Transverse colon (tissue), 4 donors: ENCODE results near the gene UBL4A. TPM values are rescaled to one million over a fixed set of nuclear protein-coding genes. Genes with fewer than 3 reads are reported as not detected.

ENCODE experiments used
- DNase-seq: peaks from one replicate; pipeline ENCODE4 v3.0.0-alpha.2; 2019
- H3K27ac ChIP-seq, 4 donors: fragments of 200-600 bp; sonication (generic); 2 replicates each; pipeline ENCODE4 v1.5.1; 2016 to 2018; ENCODE audit warnings: inconsistent platforms in 4 of 4
- H3K27me3 ChIP-seq: fragments of 200-600 bp; sonication (generic); 2 replicates; pipeline ENCODE4 v1.5.1; 2017; ENCODE audit warnings: inconsistent platforms
- H3K36me3 ChIP-seq, 4 donors: fragments of 200-600 bp; sonication (generic); 2 replicates each; pipeline ENCODE4 v1.5.1; 2017 to 2019; ENCODE audit warnings: inconsistent platforms in 4 of 4
- H3K4me1 ChIP-seq, 4 donors: fragments of 200-600 bp; sonication (generic); 2 replicates each; pipeline ENCODE4 v1.5.1; 2017 to 2020; ENCODE audit warnings: inconsistent platforms in 4 of 4
- H3K4me3 ChIP-seq, 4 donors: fragments of 200-600 bp; sonication (generic); 1 replicate in 1 of 4; 2 replicates in 3 of 4; pipeline versions ENCODE4 v1.5.1 to v1.6.1; 2017 to 2019; ENCODE audit warnings: inconsistent platforms in 4 of 4
- H3K9me3 ChIP-seq, 2 donors: fragments of 200-600 bp; sonication (generic); 2 replicates each; pipeline ENCODE4 v1.5.1; 2017 to 2019; ENCODE audit warnings: inconsistent platforms in 2 of 2
- CTCF ChIP-seq, 5 experiments: fragments of 200-600 bp in 3 of 5; fragments of 450-650 bp in 2 of 5; sonication (generic) in 3 of 5; IDR thresholded peaks; 1 replicate in 2 of 5; 2 replicates in 3 of 5; pipeline ENCODE4 v1.5.1; 2016 to 2017; ENCODE audit warnings: antibody characterized with exemption in 5 of 5, inconsistent platforms in 3 of 5, mild to moderate bottlenecking in 2 of 5, moderate library complexity in 1 of 5
- EP300 ChIP-seq: sonication (generic); formaldehyde crosslinking; IDR thresholded peaks from one replicate; pipeline ENCODE4 v1.6.1; 2017; ENCODE audit warnings: antibody characterized with exemption, low read depth
- POLR2A ChIP-seq: fragments of 450-650 bp; IDR thresholded peaks from one replicate; pipeline ENCODE4 v1.6.1; 2016; ENCODE audit warnings: antibody characterized with exemption, mild to moderate bottlenecking, moderate library complexity
- POLR2AphosphoS5 ChIP-seq, 3 donors: sonication (generic); formaldehyde crosslinking; IDR thresholded peaks; one replicate each; pipeline ENCODE4 v1.6.1; 2016; ENCODE audit warnings: antibody characterized with exemption in 3 of 3
- WGBS, 2 donors: methylation state at CpG; one replicate each; pipeline ENCODE4 v1.1.5; 2018; ENCODE audit warnings: low coverage in 1 of 2; 5-methylcytosine and 5-hydroxymethylcytosine counted together
- in situ Hi-C, 4 donors: fragments of 200-750 bp; cut with MboI; loops; one replicate each; pipeline versions ENCODE4 v1.15.0 to v1.15.1; 2017; ENCODE audit warnings: low sequenced_read_pairs in 3 of 4, low pct_ligation_motif_present in 1 of 4, low pct_unique_long_range_greater_than_20kb in 1 of 4
- intact Hi-C: fragments of 100-400 bp; cut with DNase I; formaldehyde crosslinking; loops from one replicate; pipeline ENCODE4 v1.15.1; 2023; ENCODE audit warnings: low total_unique reads
- total RNA-seq, 4 donors: library from RNA; depleted of rRNA; stranded (reverse); fragments of >200 nt; gene quantifications; one replicate each; pipeline ENCODE4 v1.1.0, GENCODE V29; 2016

Gene UBL4A
- total RNA-seq, 4 donors from 2014 or later, result 19.9 to 50.7 (median 42.7) TPM

DNA sequence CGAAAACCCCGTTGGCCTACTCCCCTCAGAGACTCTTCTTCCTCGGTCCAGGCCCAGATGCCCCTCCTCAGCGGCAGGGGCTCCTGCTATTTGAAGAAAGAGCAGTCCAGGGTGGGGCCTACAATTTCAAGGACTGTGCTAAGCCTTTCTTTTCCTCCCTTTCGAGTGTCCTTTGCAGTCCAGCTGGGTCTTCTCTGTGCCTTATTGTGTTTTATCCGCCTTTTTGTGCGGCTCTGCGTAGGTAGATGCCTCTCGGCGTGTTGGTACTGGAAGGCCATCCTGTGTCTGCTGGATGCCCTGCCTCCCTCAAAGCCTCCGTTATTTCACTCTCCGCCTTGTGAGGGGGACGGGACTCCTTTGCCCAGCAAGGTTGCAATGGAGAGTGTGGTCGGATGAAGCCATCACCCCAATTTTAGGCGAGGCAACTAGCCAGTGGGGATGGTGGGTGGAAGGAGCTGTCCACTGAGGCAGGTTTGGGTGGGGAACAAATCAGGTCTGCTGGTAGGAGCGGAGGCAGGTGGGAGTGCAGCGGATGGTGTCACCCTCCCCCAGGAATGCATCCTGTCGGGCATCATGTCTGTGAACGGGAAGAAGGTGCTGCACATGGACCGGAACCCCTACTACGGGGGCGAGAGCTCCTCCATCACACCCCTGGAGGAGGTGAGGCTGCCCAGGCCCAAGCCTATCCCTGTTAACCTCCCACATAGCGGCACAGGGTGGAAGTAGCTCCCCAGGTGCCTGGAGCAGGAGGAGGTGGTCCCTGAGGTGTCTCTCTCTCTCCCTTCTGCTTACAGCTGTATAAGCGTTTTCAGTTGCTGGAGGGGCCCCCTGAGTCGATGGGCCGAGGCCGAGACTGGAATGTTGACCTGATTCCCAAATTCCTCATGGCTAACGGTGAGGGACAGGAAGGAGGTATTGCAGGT, 48.2 kb downstream of the UBL4A start:
- in situ Hi-C loops, result no loop called here
- Histone ChIP-seq H3K27ac (peak overlapping the region; percentile 82 to 92 (median 88)), H3K36me3 (no peaks in the 10 kb centered on the region), H3K27me3 (no peaks in the 10 kb centered on the region), H3K4me3 (peak overlapping the region; percentile 56 to 86 (median 72)), H3K9me3 (no peaks in the 10 kb centered on the region), H3K4me1 (peaks cover 3 to 16% (median 5%) of the 10 kb centered on the region in 4 donors)
- intact Hi-C loops, result no loop called here
- no peak for TF ChIP-seq CTCF (IDR thresholded peaks at IDR 0.05)
- TF ChIP-seq POLR2AphosphoS5 (IDR thresholded peaks at IDR 0.05), result no peak
- DNase-seq, result no peak
- WGBS, 2 donors, result 80% methylated on average over 28 of the region's 28 CpGs; no CpG with 5 or more reads in 1 of the 2 donors

GRCh38 chrX:154436983-154437752, 49.2 kb downstream of the UBL4A start, which contains the start of gene GDI1:
Gene GDI1, plus strand, starts transcription at chrX:154437154. Its CDS starts 101 bp downstream, at chrX:154437255.
- no peaks in the 10 kb centered on the region for H3K27me3 ChIP-seq
- H3K27ac ChIP-seq, result peak within 1 kb of the TSS; percentile 82 to 92 (median 88)
- WGBS, 2 donors, result 44% methylated on average over 39 of the region's 93 CpGs; no CpG with 5 or more reads in 1 of the 2 donors
- H3K4me1 ChIP-seq, result peaks cover 3 to 16% (median 5%) of the 10 kb centered on the region in 4 donors
- TF ChIP-seq EP300 (no peak), POLR2AphosphoS5 (IDR thresholded peaks at IDR 0.05) (peak; percentile 46 to 55 (median 52)), CTCF (IDR thresholded peaks at IDR 0.05) (no peak), POLR2A (peak; percentile 26)
- DNase-seq, result peak; percentile 36
- intact Hi-C loops, result no loop called here
- H3K9me3 ChIP-seq, result no peaks in the 10 kb centered on the region
- in situ Hi-C loops, result no loop called here
- peak within 1 kb of the TSS; percentile 56 to 86 (median 72) for H3K4me3 ChIP-seq
- no peaks in the 10 kb centered on the region for H3K36me3 ChIP-seq

DNA sequence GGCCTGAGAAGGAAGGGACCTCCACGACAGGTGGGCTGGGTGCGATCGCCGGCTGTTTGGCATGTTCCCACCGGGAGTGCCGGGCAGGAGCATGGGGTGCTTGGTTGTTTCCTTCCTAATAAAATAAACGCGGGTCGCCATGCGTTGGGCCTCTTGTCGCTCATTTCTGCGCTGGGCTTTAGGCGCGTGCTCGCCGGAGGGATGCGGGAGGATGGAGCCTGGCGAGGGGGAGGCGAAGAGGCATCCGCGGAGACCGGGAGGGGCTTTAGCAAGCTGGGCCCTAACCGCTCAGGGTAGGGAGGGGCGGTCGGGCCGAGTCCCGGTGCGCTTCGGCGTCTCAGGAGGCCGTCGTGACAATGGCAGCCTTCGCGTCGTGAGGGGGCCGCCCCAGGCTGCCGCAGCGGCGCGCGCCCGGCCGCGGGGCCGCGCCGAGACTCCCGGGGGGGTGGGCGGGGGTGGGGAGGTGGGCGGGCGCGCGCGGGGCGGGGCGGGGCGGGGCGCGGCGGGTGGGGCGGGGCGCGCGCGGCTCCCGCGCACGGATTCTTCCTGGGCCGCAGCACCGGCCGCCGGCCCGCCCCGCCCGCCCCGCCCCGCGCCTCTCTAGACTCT, 49.9 kb downstream of the UBL4A start:
- intact Hi-C loops, result no loop called here
- peak overlapping the region; percentile 82 to 92 (median 88) for H3K27ac ChIP-seq
- no peak for TF ChIP-seq EP300
- TF ChIP-seq POLR2AphosphoS5 (IDR thresholded peaks at IDR 0.05), result no peak
- no peak for TF ChIP-seq CTCF (IDR thresholded peaks at IDR 0.05)
- no peak for TF ChIP-seq POLR2A
- peak overlapping the region in 3 of 4 donors; percentile 56 to 86 (median 75) for H3K4me3 ChIP-seq
- H3K4me1 ChIP-seq, result peaks cover 3 to 16% (median 5%) of the 10 kb centered on the region in 4 donors
- no peaks in the 10 kb centered on the region for H3K36me3 ChIP-seq
- peak; percentile 29 for DNase-seq
- 73% methylated on average over 34 of the region's 78 CpGs; no CpG with 5 or more reads in 1 of the 2 donors for WGBS, 2 donors
- no peaks in the 10 kb centered on the region for H3K9me3 ChIP-seq
- H3K27me3 ChIP-seq, result no peaks in the 10 kb centered on the region
- in situ Hi-C loops, result no loop called here
